HG02763 (cell line): ENCODE measurements around the gene MTERF2.

Experiments used
- ATAC-seq: cut with Tn5 transposase; IDR thresholded peaks from one replicate; pipeline ENCODE4 v1.9.1; 2021; ENCODE audit warnings: mild to moderate bottlenecking, moderate library complexity; ENCODE audit not compliant: unreplicated experiment

Gene MTERF2

DNA sequence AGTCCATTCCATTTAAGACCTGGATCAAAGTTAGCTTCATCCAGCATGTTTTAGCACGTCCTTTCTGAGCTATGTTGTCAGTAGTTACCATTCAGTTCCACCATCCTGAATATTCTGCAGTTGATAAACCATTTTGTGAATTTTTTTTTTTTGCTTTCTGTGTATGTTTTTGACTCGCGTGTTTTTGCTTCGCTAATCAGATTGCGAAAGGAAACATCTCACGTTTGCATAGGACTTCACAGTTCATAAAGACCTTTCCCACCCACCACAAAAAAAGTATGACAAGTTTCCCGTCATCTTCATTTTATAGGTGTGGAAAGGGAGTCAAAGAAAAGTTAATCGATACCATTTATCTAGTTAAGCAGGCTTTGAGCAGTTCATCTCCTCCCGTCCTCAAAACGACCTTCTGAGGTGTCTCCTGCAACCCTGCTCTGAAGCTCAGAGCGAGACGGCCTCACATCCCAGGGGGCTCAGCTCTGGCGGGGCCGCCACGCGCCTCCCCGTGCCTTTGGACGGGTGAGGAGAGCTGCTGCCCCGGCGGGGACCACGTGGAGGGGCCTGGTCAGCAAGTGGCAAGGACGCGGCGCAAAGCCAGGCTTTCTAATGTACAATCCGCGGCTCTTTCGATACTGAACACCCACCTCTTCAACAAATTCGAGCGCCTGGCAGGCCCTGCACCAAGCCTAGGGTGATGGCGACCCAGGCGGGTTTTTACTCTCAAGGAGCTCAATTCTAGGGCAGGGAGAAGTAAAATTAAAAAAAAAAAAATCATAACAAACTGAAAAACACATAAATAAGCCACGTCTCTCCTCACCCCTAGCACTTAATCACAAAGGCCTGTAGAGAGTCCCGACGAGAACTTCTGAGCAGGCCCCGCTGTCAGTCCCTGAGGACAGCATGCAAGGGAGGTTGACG, 32.2 kb downstream of the MTERF2 start:
- peak; percentile 8 for ATAC-seq

DNA sequence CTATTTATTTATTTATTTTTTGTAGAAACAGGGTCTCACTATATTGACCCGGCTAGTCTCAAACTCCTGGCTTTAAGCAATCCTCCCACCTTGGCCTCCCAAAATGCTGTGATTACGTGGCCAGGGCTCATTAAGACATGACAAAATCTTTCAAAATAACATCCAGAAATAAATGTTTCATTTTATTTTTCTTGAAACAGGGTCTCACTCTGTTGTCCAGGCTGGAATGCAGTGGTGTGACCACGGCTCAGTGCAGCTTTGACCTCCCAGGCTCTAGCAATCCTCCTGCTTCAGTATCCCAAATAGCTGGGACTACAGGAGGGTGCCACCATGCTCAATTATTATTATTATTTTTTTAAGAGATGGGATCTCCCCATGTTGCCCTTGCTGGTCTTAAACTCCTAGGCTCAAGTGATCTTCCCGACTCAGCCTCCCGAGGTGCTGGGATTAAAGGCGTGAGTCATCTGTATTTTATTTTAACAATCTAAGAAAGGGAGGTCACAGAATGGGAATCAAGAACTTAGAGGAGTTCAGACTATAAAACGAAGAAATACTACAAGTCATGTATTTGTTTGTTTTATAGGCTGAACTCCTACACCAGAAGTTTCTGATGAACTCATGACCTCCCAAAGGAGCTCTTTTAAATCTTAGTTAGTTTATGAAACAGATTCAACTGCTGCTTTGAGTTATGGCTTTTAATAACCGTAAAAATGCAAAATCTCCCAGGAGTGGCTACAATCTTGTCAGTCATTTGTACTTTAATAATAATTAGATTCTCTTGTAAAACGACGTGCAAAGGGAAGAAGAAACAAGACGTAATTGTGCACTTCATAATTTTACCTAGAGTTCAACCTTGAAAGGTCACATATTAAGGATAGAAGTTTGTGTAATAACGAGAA, 33.3 kb downstream of the MTERF2 start:
- no peak for ATAC-seq

DNA sequence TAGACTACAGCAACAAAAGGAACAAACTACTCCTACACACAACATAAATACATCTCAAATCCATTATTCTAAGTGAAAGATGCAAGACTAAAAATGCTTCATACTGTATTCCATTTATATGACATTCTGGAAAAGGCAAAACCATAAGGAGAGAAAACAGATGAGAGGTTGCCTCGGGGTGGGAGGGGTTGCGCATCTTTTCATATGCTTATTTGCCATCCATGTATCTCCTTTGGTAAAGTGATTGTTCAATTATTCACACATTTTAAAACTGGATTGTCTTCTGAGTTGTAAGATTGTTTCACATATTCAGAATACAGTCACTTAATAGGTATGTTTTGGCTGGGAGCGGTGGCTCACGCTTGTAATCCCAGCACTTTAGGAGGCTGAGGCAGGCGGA, 36.4 kb downstream of the MTERF2 start:
- ATAC-seq: no peak

DNA sequence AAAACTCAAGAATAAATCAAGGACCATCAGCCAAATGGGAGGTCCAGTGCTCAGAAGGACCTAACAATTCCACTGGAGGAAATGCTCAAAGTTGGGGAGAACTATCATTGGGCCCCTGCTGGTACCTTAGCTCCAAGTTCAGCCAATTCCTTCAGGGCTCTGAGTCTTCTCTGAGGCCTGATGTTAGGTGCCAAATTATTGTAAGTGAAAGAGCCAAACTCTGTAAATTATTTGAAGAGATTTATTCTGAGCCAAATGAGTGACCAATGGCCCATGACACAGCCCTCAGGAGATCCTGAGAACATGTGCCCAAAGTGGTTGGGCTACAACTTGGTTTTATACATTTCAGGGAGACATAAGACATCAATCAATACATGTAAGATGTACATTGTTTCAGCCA, 39.5 kb downstream of the MTERF2 start:
- ATAC-seq: no peak

DNA sequence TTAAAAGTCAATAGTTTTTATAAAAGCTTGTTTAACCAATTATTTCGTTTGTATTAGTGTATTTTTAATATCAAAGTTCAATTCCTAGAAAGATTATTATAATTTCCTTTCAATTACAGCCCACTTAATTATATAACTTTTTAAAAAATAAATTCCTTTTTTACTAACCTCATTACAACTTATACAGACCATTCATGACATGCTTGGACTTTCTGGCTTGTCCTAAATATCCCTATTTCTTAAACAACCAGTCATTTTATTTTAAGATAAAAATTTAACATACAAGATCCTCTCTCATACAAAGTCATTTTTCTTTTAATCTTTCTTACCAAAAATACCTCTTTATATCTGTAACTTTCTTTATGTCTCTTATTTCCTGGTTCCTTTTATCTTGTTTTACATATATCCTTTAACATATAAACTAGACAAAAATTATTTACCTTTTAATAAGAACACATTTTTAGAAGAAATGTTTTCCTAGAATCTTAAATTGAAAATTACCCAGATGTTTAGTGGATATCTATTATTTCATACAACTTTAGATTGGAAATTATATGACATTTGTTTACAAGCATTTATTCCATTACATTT, 41.6 kb downstream of the MTERF2 start:
- no peak for ATAC-seq

DNA sequence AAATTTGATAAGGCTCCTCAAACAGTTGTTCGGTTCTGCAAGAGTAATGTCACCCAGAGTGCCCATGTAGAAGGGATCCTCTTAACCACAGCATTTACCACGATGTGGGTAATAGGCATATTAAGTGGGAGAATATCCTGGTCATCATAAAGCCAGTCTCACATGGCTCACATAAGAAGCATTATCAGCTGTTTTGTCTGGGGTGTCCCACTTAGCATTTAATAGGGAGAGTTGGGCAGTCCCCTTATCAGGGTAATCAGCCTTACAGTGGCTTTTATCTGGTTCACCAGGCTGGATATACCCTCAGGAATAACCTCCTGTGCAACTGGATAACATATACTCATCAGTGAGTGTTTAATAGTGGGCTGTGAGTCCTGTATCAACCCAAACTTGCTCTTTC, 44.2 kb downstream of the MTERF2 start:
- no peak for ATAC-seq

DNA sequence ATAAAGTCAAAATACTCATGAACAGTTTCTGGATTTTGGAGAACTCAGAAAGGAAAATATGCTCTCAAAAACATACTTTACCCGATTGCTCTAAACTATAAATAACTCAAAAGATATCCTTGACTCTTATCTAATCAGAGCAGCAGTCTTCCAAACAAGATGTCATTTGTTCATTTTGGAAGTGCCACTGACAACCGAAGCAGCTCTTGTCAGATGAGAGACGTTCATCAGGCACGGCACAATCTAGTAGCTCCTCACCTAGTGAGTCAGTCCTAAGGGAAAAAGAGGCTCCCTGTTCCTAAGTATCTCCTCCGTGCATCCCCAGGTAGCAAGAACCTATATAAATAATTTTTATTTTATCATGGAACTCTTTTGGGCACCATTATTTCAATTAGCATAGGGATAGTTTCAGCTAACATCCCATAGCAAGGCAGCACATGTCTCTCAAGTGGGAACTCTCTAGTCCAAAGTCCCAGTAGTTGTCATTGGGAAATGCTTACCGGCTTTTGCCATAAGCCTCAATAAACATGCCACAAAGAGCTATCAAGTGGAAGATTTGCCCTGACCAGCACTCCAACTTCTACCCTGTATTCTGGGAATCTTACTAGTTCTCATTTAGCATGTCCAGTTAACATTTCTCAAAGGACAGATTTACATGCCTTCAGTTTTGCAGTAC, 45.3 kb downstream of the MTERF2 start:
- ATAC-seq: no peak

DNA sequence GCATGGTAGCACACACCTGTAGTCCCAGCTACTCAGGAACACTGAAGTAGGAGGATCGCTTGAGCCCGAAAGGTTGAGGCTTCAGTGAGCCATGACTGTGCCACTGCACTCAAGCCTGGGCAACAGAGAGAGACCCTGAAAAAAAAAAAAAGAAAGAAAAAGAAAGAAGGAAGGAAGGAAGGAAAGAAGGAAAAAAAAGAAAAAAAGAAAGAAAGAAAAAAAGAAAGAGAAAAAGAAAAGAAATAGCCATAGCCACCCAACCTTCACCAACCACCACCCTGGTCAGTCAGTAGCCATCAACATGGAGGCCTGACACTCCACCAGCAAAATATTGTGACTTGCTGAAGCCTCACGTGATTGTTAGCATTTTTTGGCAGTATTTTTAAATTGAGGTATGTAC, 52.7 kb downstream of the MTERF2 start:
- ATAC-seq: no peak
